HG03175 (cell line): Measurements from ENCODE around the gene CBR1.

Experiments used
- ATAC-seq: cut with Tn5 transposase; IDR thresholded peaks from one replicate; pipeline ENCODE4 v1.9.1; 2021; ENCODE audit warnings: mild to moderate bottlenecking, moderate library complexity; ENCODE audit not compliant: unreplicated experiment

Gene CBR1

GRCh38 chr21:36069713-36070583 lies at the start of gene CBR1:
CBR1 (plus strand) TSS chr21:36070024; CDS start chr21:36070116, 92 bp downstream.
- peak; percentile 96 for ATAC-seq

DNA sequence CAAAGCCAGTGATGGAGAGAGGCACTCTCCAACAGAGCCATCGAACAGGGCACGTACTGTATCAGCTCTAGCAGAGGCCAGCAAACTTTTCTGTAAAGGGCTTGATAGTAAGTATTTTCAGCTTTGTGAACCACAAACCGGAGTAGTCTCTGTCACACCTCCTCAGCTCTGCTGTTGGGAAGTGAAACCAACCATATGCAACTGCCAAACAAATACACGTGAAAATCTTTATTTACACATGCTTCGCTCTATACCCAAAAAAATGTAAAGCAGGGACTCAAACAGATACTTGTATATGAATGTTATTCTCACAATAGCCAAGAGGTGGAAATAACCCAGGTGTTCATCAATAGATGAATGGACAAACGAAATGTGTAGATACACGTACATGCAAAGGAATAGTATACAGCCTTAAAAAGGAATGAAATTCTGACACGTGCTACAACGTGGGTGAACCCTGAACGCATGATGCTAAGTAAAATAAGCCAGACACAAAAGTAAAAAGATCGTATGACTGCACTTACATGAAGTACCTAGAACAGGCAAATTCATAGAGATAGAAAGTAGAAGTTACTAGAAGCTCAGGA lies 48.5 kb upstream of the CBR1 start:
- ATAC-seq = no peak

DNA sequence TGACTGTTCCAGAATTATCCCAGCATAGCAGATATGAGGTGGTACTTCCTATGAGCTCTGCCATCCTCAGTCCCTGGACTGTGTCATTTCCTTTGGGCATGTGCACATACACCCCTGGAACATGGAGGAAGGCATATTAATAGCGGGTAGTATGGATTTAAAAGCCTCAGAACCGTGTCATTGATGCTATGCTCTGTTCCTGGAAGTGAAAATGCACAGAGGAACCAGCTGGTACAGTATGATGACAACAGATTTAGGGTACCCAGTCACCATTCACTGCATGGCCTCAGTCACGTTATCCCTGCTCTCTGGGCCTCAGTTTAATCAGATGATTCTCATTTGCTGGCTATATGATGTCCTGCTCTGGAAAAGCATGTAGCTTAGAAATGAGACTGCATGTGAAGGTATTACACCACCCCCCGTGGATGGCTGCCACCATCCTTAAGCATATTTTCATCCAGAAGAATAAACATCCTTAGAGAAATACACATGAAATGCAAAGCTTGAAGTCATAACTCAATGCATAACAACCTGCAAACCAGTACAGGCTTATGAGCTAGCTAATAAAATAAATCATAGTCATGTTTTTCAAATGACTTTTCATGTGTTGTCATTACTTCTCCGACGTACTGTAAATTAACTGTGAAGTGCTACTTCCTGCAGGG lies 47.3 kb upstream of the CBR1 start:
- ATAC-seq = no peak

- ATAC-seq = no peak
These were observed 46.7 kb upstream of the CBR1 start for GRCh38 chr21:36023092-36023480.

DNA sequence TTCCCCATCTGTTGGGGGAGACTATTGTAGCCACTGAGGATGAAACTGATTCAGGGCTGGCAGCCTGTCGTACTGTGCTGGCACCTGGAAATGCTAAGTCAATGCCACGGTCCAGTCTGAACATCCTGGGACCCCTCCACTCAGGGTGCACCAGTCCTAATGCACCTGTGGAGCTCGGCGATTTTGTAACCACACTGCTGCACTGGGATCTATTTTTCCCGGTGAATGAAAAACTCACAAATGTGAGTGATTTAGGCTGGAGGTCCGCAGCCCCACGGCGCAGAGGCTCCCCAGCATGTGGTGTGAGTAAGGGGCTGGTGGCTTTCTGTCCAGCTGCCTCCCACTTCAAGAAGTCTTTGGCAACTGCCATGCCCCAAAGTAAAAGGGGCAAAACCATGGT lies 45.0 kb upstream of the CBR1 start:
- ATAC-seq = no peak

- ATAC-seq = no peak
These were observed 42.5 kb upstream of the CBR1 start for GRCh38 chr21:36027347-36027746.

DNA sequence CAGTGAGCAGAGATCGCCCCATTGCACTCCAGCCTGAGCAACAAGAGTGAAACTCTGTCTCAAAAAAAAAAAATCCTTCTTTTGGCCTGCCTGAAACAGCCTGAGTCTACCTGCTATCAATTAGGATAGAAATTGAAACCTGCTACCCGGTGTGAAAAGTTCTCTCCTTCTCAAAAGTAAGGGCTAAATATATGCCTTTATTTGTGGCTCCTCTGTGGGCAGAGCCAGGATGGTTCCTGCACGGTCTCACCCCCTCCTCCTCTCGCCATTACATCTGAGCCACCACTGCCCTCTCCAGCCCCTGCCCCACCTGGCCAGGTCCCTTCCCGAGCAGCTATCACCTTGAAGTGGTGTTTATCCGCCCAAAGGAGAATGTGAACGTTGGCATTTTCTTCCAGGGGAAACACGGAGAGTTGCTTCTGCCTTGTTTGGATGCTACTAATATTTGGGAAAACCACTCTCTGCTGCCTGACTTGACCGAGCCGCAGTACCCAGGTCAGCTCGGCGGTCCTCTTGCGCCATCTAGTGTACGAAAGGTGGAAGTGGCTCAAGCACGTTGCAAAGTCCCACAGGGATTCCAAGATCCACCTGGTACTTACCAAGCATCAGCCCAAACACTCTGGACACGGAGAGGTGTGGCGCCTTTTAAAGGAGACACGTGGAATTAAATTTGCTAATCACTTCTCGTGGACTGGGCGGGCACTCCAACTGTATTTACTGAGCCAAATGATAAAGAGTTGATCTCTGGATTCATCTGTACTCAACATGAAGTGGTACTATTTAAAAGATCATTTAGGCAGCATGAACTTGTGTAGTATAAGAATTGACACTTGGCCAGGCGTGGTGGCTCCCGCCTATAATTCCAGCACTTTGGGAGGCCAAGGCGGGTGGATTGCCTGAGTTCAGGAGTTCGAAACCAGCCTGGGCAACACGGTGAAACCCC lies 41.4 kb upstream of the CBR1 start:
- peak; percentile 69 for ATAC-seq

DNA sequence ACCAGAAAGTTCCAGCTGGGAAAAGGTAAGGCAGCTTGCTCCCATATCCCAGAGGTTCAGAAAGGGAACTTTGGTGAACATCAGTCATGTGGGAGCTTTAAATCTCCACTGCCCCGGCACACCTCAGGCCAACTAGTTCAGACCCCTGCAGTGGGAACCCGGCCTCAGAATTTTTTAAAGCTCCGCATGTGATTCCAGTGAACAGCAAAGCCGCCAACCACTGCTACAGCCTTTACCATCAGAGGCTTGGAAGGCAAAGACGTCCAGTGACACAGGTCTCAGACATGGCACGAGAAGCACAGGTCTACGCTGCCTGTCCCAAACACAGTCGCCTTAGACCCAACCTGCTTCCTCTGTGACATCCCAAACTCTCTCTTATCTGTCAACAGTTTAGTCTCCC lies 40.5 kb upstream of the CBR1 start:
- no peak for ATAC-seq

DNA sequence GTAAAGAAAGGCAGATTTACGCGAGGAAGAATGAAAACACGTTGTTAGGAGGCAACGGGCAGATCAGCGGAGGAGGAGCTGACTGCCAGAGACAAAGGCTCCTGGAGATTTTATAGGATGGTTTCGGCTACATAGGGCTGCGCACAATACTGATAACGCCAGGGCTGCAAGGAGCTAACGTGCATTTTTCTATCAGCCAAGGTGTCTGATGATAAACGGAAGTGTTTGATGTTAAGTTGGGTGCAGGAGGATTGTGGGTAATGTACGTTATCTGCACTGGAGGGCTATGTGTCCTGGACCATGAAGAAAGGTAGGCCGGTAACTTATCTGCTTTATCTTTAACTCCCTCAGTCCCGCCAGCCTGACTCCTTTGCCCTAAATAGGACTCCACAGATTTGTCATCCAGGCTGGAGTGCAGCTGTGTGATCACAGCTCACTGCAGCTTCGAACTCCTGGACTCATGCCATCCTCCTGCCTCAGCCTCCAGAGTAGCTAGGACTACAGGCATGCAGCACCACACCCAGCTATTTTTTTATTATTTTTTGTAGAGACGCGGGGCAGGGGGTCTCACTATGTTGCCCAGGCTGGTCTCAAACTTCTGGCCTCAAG lies 39.1 kb upstream of the CBR1 start:
- no peak for ATAC-seq

DNA sequence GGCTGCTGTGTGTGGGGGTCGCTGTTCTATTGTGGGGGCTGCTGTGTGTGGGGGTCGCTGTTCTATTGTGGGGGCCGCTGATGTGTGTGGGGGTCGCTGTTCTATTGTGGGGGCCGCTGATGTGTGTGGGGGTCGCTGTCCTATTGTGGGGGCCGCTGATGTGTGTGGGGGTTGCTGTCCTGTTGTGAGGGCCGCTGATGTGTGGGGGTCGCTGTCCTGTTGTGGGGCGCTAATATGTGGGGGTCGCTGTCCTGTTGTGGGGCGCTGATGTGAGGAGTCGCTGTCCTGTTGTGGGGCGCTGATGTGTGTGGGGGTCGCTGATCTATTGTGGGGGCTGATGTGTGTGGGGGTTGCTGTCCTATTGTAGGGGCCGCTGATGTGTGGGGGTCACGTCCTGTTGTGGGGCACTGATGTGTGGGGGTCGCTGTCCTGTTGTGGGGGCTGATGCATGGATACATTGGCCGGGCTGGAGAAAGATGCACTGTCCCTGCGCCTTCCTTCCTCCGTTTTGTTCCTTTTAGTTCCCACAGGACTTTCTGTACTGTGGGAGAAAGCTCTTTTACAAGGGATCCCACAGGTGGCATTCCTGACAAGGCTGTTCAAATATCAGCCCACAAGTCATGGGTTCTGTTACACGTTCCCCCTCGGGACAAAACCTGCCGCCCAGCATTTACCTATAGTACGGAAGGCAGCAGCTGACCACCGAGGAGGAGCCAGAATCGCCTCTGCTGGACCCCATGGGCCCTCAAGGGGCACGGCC lies 37.0 kb upstream of the CBR1 start:
- no peak for ATAC-seq

GRCh38 chr21:36034211-36034913 lies 35.5 kb upstream of the CBR1 start:
- ATAC-seq = no peak

- no peak for ATAC-seq
These were observed 34.4 kb upstream of the CBR1 start for GRCh38 chr21:36035381-36035791.

- ATAC-seq = no peak
These were observed 30.9 kb upstream of the CBR1 start for GRCh38 chr21:36038701-36039497.

GRCh38 chr21:36039861-36040260 lies 30.0 kb upstream of the CBR1 start:
- no peak for ATAC-seq

GRCh38 chr21:36040389-36040788 lies 29.4 kb upstream of the CBR1 start:
- ATAC-seq = no peak

DNA sequence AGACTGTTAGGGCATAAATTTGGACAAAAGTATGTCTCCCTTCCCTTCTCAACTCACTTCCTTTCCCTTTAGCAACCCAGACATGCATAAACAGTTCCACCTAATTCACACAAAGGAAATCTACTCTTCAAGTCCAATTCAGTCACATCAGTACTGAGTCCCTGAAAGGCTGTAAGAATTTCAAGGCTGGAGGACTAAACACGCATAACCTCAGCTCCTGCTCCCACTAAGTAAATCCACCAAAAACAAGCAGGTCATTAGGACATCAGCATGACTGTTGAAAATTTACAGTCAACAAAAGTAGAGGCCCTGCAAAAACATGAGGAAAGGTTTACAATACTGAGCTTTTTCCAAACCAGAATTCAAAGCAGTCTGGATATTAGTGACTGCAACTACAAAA lies 27.9 kb upstream of the CBR1 start:
- no peak for ATAC-seq

- ATAC-seq = no peak
These were observed 25.8 kb upstream of the CBR1 start for GRCh38 chr21:36044056-36044455.

DNA sequence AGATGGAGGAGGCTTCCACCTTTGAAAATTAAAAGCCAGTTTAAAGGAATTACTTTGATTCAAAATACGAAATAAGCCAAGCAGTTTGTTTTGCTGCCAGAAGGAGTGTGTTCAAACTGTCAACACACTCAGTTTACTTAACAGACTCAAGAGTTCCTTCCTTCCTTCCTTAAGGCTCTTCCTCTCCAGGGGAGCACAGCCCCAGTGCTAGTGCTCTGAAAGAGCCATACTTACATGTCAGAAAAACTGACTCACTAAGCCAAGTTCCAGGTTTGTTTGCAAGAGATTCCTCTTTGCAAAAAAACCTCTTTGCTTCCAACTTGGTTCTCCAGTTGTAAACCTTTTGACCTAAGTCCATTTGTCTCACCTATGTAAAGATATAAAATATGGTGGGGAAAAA lies 23.8 kb upstream of the CBR1 start:
- no peak for ATAC-seq
